H1 (cell line): Measurements from ENCODE around the gene CBFB. TPM values are rescaled to one million over a fixed set of nuclear protein-coding genes. Genes with fewer than 3 reads are reported as not detected.
A peak's percentile ranks its signal among the peaks of the same experiment; 100 is the strongest.

Experiments
- ASH2L ChIP-seq: fragments of 200-600, 300-600 bp; sonication (generic); IDR thresholded peaks from one replicate; pipeline ENCODE4 v1.7.1; 2017; ENCODE audit warnings: low read length
- BRCA1 ChIP-seq: IDR thresholded peaks from 2 replicates; pipeline ENCODE4 v1.6.1; 2012; ENCODE audit warnings: low read depth, low read length, improper control_type of control experiment
- CBX8 ChIP-seq: fragments of 300-800, 300-1000 bp; sonication (generic); IDR thresholded peaks from 2 replicates; pipeline ENCODE4 v1.7.1; 2016; ENCODE audit warnings: low read depth, low read length, borderline replicate concordance
- CHD2 ChIP-seq: IDR thresholded peaks from 2 replicates; pipeline ENCODE4 v1.6.1; 2012; ENCODE audit warnings: low read length, improper control_type of control experiment
- EZH2 ChIP-seq: fragments of 200-600 bp; sonication (generic); IDR thresholded peaks from 2 replicates; pipeline ENCODE4 v1.7.1; 2012; ENCODE audit warnings: low read depth, mild to moderate bottlenecking, moderate library complexity, low read length, inconsistent platforms; ENCODE audit not compliant: severe bottlenecking
- HDAC2 ChIP-seq, 2 experiments: fragments of 300-600 bp in 1 of 2; sonication (generic) in 1 of 2; IDR thresholded peaks; 2 replicates each; pipeline ENCODE4 v1.6.1; 2011 to 2012; ENCODE audit warnings: low read depth in 2 of 2, low read length in 2 of 2, mild to moderate bottlenecking in 2 of 2, moderate library complexity in 2 of 2, borderline replicate concordance in 1 of 2, inconsistent platforms in 1 of 2
- HDAC6 ChIP-seq: IDR thresholded peaks from one replicate; pipeline ENCODE4 v1.7.1; 2012; ENCODE audit warnings: low read depth, mild to moderate bottlenecking, inconsistent platforms, low read length, moderate library complexity
- KDM1A ChIP-seq: fragments of 200-600, 300-600 bp; sonication (generic); IDR thresholded peaks from 2 replicates; pipeline ENCODE4 v1.7.1; 2016; ENCODE audit warnings: mild to moderate bottlenecking, low read length, borderline replicate concordance
- KDM4A ChIP-seq: IDR thresholded peaks from one replicate; pipeline ENCODE4 v1.7.1; 2012; ENCODE audit warnings: low read depth, mild to moderate bottlenecking, moderate library complexity, low read length, inconsistent platforms; ENCODE audit not compliant: severe bottlenecking
- NRF1 ChIP-seq: IDR thresholded peaks from 2 replicates; pipeline ENCODE4 v1.6.1; 2011; ENCODE audit warnings: mild to moderate bottlenecking, low read depth, low read length, improper control_type of control experiment
- PHF8 ChIP-seq: fragments of 200-600 bp; sonication (generic); conservative IDR thresholded peaks from 2 replicates; pipeline ENCODE4 v1.7.1; 2012; ENCODE audit warnings: low read depth, mild to moderate bottlenecking, inconsistent platforms, low read length, moderate library complexity
- RBBP5 ChIP-seq: IDR thresholded peaks from 2 replicates; pipeline ENCODE4 v1.7.1; 2012; ENCODE audit warnings: low read depth, mild to moderate bottlenecking, inconsistent platforms, low read length, moderate library complexity, borderline replicate concordance
- RFX5 ChIP-seq: IDR thresholded peaks from 2 replicates; pipeline ENCODE4 v1.6.1; 2011; ENCODE audit warnings: low read depth, low read length, improper control_type of control experiment, borderline replicate concordance
- SIN3A ChIP-seq, 2 experiments: IDR thresholded peaks in 1 of 2; conservative IDR thresholded peaks in 1 of 2; 2 replicates each; pipeline ENCODE4 v1.6.1; 2011 to 2012; ENCODE audit warnings: low read length in 2 of 2, improper control_type of control experiment in 1 of 2, low read depth in 1 of 2, mild to moderate bottlenecking in 1 of 2
- SIRT6 ChIP-seq: IDR thresholded peaks from one replicate; pipeline ENCODE4 v1.7.1; 2012; ENCODE audit warnings: low read length, inconsistent platforms
- SIX5 ChIP-seq: IDR thresholded peaks from 2 replicates; pipeline ENCODE4 v1.6.1; 2011; ENCODE audit warnings: mild to moderate bottlenecking, low read depth, low read length
- SP1 ChIP-seq: IDR thresholded peaks from 2 replicates; pipeline ENCODE4 v1.6.1; 2011; ENCODE audit warnings: low read depth, low read length
- SUZ12 ChIP-seq: fragments of 200-600 bp; sonication (generic); IDR thresholded peaks from 2 replicates; pipeline ENCODE4 v1.6.1; 2012; ENCODE audit warnings: mild to moderate bottlenecking, inconsistent platforms, low read length, moderate library complexity, mixed read lengths
- TBP ChIP-seq: IDR thresholded peaks from 2 replicates; pipeline ENCODE4 v1.6.1; 2011; ENCODE audit warnings: low read depth, low read length, improper control_type of control experiment
- polyA plus RNA-seq, 7 experiments: library from polyadenylated mRNA; depleted of rRNA in 3 of 7; stranded (reverse) in 5 of 7; unstranded in 2 of 7; fragments of >200 nt in 5 of 7; fragments of 200-250 nt in 2 of 7; gene quantifications; 1 replicate in 5 of 7; 2 replicates in 1 of 7; 4 replicates in 1 of 7; pipeline versions ENCODE4 v1.2.1 to v1.2.3, GENCODE V29; 2011 to 2013; ENCODE audit warnings: missing spikeins in 2 of 7, mixed read lengths in 2 of 7
- total RNA-seq: library from RNA; stranded (reverse); fragmentation: NEBNext Ultra II Directional; extraction: Animal tissue kit (Norgen Biotek cat#: 25700); gene quantifications from 2 replicates; pipeline ENCODE4 v1.2.1, GENCODE V29; 2021
- TF ChIP-seq, protein P1 (sequence below): IDR thresholded peaks from 2 replicates; pipeline ENCODE4 v1.6.1; 2012; ENCODE audit warnings: inconsistent platforms
- TF ChIP-seq, protein P2 (sequence below): IDR thresholded peaks from 2 replicates; pipeline ENCODE4 v1.6.1; 2011; ENCODE audit warnings: low read depth, mild to moderate bottlenecking, low read length; ENCODE audit not compliant: insufficient read depth
- TF ChIP-seq, protein P3 (sequence below): IDR thresholded peaks from 2 replicates; pipeline ENCODE4 v1.6.1; 2012; ENCODE audit warnings: inconsistent platforms

The CBFB gene
- total and polyA plus RNA-seq, 2 of the 8 experiments (the other 6 are each of a cell fraction or from before 2014, with no cell fraction given) = 11.5 to 31.6 TPM

DNA sequence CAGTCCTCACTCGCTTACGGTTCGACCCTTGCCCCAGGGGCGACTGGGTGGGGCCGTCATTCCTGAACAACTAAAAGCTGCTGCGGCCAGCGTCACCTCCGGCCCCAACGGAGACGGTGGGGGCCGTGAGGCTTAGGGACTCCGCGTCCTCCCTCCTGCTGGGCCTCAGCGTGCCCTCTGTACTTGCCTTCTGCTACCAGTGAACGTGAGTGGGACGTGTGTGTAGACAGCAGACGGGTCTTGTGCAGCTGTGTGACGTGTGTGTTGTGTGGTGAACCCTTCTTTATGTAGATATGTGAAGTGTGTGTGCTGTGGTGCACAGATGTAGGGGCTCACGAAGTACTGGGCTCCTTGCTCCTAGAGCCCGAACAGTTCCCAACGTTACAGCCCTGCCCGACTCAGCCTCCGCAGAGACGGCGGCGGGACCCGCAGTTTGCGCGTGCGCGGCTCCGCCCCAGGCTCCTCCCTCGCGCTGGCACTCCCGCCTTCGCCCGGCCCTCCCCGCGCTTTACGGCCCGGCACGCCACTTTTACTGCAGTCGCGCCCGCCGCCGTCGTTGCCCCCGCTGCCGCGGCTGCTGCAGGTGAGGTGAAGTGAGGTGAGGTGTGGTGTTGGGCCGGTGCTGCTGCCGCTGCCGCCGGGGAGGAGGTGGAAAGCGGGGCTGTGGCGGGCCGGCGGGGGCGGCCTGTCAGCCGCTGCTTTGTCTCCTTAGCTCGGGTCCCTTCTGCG lies 80.6 kb downstream of the CBFB start, which contains the start of gene PHAF1 (continued):
- TF ChIP-seq RBBP5 = 0 out of 2 replicates have a peak, but pooled peaks have one; percentile 64
- peak; percentile 67 for TF ChIP-seq NRF1
- no peak for TF ChIP-seq SP1
- peak in 1 of 2 experiments; percentile 45; a peak in 1 of 4 replicates for TF ChIP-seq SIN3A (conservative IDR thresholded peaks at IDR 0.05 in 1 of 2, IDR thresholded peaks at IDR 0.05 in 1 of 2; ENCODE audit: low read depth in 1 of 2, low read length in 2 of 2)
- peak; percentile 32 for TF ChIP-seq EZH2
- no peak for TF ChIP-seq RFX5
- no peak for TF ChIP-seq SIRT6
- no peak for TF ChIP-seq CBX8
- TF ChIP-seq TBP = peak; percentile 53; the same call in 1 of the 2 replicates
- TF ChIP-seq BRCA1 = no peak
- no peak for TF ChIP-seq CHD2
- TF ChIP-seq, protein P1, sequence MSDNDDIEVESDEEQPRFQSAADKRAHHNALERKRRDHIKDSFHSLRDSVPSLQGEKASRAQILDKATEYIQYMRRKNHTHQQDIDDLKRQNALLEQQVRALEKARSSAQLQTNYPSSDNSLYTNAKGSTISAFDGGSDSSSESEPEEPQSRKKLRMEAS = peak; percentile 49; the same call in 1 of the 2 replicates
- TF ChIP-seq SUZ12 = peak; percentile 27; the same call in 1 of the 2 replicates
- TF ChIP-seq, protein P2, sequence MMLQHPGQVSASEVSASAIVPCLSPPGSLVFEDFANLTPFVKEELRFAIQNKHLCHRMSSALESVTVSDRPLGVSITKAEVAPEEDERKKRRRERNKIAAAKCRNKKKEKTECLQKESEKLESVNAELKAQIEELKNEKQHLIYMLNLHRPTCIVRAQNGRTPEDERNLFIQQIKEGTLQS = peak; percentile 90
- TF ChIP-seq KDM1A = no peak
- peak; percentile 86 for TF ChIP-seq KDM4A
- TF ChIP-seq PHF8 = peak; percentile 66
- no peak for TF ChIP-seq HDAC2 (IDR thresholded peaks at IDR 0.05; ENCODE audit: borderline replicate concordance in 1 of 2, low read depth in 2 of 2, low read length in 2 of 2)
- TF ChIP-seq SIX5 = no peak
- peak; percentile 50 for TF ChIP-seq ASH2L
- TF ChIP-seq HDAC6 = no peak
- TF ChIP-seq, protein P3, sequence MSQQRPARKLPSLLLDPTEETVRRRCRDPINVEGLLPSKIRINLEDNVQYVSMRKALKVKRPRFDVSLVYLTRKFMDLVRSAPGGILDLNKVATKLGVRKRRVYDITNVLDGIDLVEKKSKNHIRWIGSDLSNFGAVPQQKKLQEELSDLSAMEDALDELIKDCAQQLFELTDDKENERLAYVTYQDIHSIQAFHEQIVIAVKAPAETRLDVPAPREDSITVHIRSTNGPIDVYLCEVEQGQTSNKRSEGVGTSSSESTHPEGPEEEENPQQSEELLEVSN = 0 out of 2 replicates have a peak, but pooled peaks have one; percentile 19
